NK-92 (cell line): ENCODE measurements around the gene MAPK10.
"Not testable (repeated sequence)": the region's sequence is repeated elsewhere in the genome, so short reads cannot be mapped to it uniquely, and the experiment has no call there.

Experiments used
- DNase-seq: peaks from one replicate; lab custom pipeline; 2025; ENCODE audit not compliant: unreplicated experiment; lab: John Stamatoyannopoulos, UW

Gene MAPK10

GRCh38 chr4:86048426-86048825 lies 311.4 kb downstream of the MAPK10 start:
- DNase-seq, result no peak

DNA sequence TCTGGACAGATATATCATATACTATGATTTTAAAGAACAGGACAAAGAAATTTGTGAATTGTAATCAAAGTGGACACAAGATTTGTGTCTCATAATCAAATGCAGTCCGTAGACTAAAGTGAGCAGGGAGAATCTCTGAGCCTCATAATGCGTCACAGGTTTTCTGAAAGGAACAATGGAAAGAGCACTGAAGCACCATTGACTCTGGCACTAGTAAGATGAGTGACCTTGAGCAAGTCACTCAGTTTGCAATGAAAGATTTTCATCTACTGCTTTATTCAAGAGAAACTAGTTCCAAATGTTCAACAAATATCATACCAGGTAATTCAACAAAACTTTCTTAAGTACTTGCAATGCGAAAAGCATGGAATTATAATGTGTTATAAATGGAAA lies 315.3 kb downstream of the MAPK10 start:
- DNase-seq, result no peak

DNA sequence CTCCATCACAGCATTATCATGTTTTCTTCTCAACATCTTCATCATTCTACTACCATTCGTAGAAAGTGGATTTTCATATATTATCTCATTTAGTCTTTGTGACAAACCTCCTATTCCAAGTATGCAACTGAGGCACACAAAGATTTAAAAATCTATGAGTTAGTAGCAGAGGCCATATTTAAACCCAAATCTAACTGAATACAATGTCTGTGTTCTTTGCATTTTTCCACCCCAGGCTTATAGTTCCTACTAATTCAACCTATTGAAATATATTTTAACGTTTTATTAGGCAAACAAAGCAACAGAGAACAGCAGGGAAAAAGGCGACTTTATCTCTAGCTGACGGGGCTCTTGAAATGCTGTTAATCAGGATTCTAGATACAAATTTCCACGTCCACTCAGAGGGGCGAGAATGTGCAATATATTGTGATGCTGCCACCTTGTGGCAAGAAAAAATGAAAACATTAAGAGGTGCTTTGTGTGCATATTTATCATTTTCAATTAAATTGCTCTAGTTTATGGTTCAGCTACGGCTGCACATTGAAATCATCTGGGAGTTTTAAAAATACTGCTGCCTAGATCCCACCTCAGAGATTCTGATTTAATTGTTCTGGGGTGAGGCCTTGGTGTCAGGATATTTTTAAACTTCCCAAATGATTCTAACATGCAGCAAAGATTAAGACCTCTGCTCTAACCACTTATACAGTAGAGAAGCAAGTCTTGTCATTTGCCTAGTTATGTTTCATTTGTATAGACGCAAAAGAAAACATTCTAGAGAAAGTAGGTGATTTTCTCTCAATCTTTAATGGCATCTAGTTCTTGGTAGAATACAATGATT lies 315.9 kb downstream of the MAPK10 start:
- DNase-seq, result no peak

GRCh38 chr4:86038037-86038436 lies 321.8 kb downstream of the MAPK10 start:
- DNase-seq, result no peak

GRCh38 chr4:86036736-86037135 lies 323.1 kb downstream of the MAPK10 start:
- DNase-seq, result no peak

- no peak for DNase-seq
Measured at GRCh38 chr4:86035688-86036087, 324.2 kb downstream of the MAPK10 start.

- no peak for DNase-seq
Measured at GRCh38 chr4:86034616-86035015, 325.2 kb downstream of the MAPK10 start.

- no peak for DNase-seq
Measured at GRCh38 chr4:86033171-86033570, 326.7 kb downstream of the MAPK10 start.

GRCh38 chr4:86032476-86033022 lies 327.3 kb downstream of the MAPK10 start:
- no peak for DNase-seq

GRCh38 chr4:86031927-86032326 lies 327.9 kb downstream of the MAPK10 start:
- DNase-seq, result no peak

DNA sequence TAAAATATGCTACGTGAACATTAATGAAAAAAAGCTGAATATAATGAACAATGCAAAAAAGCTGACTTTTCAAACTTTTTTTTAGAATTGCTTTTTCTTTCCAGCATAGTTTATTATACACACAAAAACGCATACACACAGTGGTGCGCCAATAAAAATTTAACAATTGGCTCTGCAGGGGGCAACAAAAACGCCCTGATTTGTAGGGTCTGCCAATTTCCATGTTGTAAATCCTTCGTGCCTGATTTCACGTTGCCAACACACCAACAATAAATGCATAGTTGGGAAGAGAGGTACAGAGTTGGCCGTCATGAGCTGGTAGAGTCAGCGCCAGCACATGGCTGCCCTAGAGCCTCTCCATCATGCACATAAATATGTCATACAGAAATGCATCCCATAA lies 333.1 kb downstream of the MAPK10 start:
- no peak for DNase-seq

DNA sequence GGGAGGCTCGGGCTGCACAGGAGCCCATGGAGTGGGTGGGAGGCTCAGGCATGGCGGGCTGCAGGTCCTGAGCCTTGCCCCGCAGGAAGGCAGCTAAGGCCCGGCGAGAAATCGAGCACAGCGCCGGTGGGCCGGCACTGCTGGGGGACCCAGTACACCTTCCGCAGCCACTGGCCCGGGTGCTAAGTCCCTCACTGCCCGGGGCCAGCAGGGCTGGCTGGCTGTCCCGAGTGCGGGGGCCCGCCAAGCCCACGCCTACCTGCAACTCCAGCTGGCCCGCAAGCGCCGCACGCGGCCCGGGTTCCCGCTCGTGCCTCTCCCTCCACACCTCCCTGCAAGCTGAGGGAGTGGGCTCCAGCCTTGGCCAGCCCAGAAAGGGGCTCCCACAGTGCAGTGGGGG lies 338.2 kb downstream of the MAPK10 start:
- not testable (repeated sequence) for DNase-seq

DNA sequence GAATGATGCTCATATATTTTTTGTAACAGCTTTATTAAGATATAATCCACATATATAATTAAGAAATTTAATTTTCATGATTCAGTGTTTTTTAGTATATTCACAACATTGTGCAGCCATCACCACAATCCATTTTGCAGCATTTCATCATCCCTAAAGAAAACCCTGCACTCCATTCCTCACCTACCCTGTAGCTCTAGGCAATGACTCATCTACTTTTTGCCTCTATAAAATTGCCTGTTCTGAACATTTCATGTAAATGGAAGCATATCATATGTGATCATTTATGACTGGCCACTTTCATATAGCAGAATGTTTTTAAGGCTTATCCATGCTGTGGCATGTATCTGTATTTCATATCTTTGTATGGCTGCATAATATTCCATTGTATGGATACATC lies 339.9 kb downstream of the MAPK10 start:
- DNase-seq, result no peak

GRCh38 chr4:86019362-86019761 lies 340.5 kb downstream of the MAPK10 start:
- no peak for DNase-seq

- DNase-seq, result no peak
Measured at GRCh38 chr4:86015412-86016350, 344.2 kb downstream of the MAPK10 start.

- no peak for DNase-seq
Measured at GRCh38 chr4:86014599-86014998, 345.3 kb downstream of the MAPK10 start.

DNA sequence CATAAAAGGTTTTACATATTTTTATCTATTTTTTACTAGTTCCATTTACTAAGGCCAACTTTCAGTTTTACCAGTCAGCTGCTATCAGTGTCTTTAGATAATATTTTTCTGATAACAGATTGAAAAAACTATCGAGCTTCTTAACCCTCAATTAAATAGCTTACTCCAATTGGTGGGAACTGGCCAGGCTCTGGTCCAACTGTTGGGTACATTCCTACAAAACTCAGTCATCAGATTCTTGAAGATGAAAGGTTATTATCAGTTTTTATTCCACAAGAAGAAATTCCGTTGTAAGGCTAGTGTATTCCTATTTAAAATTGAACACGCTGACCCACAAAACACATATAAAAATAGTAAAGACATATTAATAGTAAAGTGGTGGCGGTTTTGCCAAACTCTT lies 346.2 kb downstream of the MAPK10 start:
- no peak for DNase-seq

- DNase-seq, result no peak
Measured at GRCh38 chr4:86011117-86011516, 348.7 kb downstream of the MAPK10 start.

- no peak for DNase-seq
Measured at GRCh38 chr4:86007042-86007441, 352.8 kb downstream of the MAPK10 start.

DNA sequence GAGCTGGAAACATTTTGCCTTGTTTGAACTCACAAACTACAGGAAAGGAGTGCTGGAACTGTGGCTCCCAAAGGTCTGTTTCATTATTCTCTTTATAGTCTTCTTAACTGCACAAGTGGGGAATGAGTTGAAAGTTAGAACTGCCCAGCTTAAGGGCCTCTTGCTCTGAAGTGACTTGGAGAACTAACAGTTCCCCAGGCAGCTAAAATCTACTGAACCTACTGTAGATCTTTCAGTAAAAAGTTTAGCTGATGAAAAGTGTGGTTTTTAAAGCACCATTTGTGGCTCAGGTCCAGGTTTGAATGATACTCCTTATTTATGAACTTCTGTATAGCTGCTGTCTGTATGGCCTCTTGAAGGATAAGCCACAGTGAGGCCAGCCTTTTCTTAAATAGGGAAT lies 353.8 kb downstream of the MAPK10 start:
- DNase-seq, result no peak

DNA sequence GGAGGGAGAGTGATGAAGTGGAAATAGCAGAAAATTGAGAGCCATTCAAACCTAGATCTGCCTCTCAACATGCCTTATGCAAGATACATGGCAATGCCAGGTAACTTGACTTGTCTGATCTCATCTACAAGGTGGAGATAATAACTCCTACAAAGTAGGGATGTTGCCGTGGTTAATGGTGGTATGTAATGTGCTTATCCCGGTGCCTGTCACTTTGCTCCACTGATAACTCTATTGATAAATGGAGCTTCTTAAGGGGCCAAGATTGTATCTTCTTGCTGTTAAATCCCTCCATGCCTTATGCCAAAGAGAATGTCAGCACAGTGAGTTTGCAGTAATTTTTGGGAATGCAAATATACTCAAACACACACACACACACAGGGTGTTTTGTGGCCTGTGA lies 355.8 kb downstream of the MAPK10 start:
- DNase-seq, result no peak

DNA sequence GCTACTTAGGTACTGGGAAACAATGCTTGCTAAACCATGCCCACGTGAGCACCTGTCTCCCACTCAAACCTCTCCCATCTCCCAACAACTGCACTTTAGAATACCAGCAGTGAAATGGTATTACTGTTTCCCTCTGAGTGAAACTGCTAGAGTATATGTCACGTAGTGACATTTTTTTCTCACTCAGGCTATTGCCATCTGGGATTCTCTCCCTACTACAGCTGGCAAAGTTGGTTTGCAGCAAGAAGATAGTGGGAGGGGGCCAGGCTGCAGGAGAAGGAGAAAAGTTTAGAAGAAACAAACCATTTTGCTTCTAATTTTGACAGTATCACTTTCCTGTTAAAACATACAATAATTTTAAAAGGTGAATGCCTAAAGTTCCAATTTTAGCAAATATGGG lies 358.3 kb downstream of the MAPK10 start:
- DNase-seq, result no peak
